GM19025 (cell line): Measurements from ENCODE around the gene PMP22.
"Not testable (repeated sequence)": the region's sequence is repeated elsewhere in the genome, so short reads cannot be mapped to it uniquely, and the experiment has no call there.

Experiments used
- ATAC-seq: cut with Tn5 transposase; IDR thresholded peaks from one replicate; pipeline ENCODE4 v1.9.1; 2021; ENCODE audit warnings: mild to moderate bottlenecking, low read depth, moderate library complexity; ENCODE audit not compliant: unreplicated experiment

Gene PMP22

DNA sequence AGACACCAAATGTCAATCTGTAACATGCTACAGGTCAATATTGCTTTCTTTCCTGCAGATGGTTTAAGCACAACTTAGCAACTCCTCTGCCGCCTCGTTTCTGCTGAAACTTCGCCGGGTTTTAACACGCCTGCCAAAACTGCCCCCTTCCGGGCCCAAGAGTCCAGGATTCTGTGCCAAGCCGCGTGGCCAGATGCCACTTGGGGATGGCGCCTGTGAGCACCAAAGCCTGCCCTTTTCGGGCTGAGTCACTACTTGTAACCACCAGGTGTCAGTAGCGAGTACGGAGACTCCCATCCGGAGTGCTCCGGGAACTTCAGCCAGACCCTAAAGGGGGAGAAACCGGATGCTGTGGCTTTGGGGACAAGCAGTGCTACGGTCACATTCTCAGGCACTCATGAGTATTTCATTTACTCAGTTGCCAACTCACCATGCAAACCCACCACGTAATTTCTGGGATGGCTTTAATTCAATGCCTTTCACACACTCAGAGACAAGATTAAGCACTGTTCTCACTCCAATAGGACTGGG, 7.8 kb downstream of the PMP22 start:
- peak; percentile 67 for ATAC-seq

DNA sequence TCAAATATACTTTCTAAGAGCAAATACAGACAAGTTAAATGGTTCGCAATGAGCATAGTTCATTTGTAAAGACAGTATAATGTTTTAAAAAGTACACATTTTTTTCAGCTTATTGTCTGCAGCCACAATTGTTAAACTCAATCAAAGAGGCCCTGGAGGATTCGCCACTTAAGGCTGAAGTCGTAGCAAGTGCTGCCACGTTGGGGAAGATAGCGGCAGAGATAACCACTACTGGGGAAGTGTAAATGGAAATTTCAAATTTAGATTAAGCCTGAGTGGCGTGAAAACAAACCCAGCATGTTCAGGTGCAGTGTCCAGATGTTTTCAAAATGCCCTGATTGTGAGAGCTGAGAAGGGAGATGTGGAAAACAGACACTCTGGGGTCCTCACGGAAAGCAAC, 8.4 kb downstream of the PMP22 start:
- no peak for ATAC-seq

DNA sequence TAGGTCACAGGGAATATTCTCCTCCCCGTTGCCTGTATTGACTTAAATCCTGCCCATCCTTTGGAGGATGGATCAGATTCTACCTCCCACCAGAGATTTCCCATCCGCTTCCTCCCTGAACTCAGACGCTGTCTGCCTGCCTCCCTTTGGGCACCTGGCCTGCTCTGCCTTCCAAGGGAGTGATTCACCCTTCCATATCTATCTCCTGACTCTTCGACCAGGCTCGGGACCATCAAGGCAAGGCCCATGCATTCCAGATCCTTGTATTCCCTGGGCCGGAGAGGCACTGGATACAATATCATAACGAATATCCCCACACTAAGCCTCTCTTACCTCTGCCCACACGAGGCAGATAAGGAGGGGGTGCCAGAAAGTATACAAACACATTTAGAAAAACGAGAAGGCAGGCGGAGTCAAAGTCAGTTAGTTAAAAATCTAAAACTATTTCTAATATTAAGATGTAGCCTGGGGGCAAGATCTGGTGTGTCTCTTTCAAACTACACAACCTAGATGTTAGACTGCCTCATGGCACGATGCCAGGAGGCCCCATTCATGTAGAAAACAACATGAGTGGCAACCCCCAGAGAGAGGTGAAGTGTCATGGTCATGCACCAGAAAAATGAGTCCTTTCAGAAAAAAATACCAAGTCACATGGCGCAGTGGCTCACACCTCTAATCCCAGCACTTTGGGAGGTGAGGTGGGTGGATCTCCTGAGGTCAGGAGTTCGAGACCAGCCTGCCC, 9.2 kb downstream of the PMP22 start:
- no peak for ATAC-seq

DNA sequence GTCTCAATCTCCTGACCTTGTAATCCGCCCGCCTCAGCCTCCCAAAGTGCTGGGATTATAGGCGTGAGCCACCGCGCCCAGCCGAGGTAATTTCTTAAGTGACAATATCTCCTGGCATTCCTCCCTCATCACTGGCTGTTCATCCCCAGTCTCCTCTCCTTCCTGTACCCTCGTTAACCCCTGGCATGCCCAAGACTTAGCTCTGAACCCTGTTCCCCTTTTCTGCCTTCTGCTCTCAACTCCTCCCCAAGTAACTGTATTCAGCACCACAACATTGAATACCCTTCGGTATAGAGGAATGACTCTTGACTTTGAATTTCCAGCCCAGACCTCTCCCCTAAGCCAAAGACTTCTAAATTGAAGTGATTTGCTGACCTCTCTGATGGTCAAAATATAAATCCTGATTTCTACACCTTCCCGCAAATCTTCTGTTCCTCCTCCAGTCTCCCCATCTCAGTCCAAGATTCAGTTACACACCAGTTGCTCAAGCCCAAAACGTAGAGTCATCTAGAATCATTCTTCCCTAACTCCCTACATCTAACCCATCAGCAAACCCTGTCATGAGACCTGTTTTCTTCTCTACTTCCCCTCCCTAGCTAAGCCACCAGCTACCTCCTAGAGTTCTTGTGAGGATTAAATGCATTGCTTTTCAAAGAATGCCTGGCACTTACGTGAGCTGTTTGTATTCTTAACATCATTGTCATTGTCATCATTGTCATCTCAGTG, 14.8 kb downstream of the PMP22 start:
- no peak for ATAC-seq

DNA sequence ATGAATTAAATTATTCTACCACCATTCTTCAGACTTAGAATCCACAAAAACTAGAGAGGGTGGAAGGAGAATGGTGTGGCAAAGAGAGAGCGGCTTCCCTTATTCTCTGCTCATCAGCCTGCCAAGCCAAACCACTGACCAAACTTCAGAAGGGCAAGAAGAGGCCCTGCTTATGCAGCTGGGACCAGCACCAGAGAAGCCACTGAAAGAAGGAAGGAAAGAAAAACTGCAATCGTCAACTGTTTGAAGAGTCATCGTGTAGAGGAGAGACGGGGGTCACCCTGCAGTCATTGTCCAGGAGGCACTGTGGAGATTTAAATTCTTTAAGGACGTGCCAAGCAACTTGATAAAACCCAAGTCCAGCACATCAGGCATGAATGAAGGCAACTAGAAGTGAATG, 15.6 kb downstream of the PMP22 start:
- no peak for ATAC-seq

DNA sequence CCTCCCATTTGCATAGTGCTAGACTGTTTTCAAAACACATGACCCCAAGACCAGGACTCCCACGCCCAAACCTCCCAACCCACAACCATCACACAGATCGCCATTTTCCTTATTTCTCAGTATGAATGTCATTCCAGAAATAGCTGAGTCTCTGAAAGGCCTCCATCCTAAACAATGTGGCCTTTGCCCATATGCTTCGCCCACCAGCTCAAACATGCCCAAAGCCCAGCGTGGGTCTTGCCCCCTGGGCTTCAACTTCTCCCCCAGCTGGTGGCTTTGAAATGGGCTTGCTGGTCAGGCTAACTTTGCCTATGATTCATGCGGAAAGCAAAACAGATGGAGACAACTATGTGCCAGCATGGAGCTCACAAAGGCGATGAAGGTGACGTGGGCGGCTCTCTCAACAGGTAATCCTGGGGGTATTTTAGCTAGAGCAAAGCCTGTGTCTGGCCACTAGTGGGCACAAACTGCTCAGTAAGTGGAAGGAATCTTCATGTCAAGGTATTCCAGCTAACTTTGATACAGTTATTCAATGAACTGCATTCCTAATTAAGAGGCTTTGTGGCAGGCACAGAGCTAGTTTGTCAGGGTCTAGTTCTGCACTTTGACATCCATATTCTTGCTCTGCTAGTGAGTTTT, 17.1 kb downstream of the PMP22 start:
- no peak for ATAC-seq

DNA sequence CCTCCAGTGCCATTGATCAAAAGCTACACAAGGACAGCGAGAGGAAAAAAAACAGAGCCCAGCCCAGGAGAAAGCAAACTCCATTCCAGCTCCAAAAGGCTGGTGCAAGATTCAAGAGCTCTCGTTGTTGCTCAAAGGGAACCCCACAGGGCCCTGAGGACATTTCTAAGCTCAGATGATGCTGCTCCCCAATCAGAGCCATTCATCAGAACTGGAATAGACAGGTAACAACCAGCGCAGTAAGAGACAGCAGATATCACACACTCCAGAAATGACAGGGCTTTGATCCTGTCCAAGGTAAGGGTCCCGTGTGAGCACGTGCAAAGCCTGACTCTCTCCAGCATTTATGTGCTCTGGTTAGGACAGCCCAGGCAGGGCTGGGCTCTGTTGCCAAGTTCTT, 20.1 kb downstream of the PMP22 start:
- no peak for ATAC-seq

DNA sequence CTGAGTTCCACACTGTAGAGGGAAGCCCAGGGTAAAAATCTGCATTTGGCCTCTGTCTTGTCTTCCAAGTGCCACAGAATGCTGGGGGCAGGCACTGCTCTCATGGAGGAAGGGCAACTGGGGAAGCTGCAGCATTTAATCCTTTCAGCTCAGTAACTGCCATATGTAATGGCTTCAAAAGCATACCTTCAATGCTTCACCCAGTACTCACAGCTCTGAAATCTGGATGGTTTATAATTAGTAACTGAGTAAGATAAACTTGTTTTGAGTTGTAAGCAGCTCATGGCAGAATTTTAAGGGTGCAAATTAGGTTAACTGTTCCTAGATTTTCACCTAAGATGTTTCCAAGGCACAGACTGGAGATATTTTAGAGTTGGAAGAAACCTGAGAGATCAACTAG, 24.5 kb downstream of the PMP22 start:
- no peak for ATAC-seq

DNA sequence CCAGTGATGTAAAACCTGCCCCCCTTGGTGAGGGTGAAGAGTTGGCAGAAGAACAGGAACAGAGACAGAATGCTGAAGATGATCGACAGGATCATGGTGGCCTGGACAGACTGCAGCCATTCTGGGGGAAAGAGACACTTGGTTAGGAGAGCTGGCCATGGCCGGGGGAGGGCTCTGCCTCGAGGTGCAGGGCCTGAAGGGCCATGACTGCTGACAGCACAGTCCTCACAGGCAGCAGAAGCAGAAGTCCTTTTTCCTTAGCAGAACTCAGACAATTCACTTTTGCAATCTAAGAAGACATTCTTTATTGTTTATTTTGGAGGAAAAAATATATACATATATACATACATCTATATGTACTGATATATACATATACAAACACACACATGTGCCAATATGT, 25.6 kb downstream of the PMP22 start:
- ATAC-seq: no peak

DNA sequence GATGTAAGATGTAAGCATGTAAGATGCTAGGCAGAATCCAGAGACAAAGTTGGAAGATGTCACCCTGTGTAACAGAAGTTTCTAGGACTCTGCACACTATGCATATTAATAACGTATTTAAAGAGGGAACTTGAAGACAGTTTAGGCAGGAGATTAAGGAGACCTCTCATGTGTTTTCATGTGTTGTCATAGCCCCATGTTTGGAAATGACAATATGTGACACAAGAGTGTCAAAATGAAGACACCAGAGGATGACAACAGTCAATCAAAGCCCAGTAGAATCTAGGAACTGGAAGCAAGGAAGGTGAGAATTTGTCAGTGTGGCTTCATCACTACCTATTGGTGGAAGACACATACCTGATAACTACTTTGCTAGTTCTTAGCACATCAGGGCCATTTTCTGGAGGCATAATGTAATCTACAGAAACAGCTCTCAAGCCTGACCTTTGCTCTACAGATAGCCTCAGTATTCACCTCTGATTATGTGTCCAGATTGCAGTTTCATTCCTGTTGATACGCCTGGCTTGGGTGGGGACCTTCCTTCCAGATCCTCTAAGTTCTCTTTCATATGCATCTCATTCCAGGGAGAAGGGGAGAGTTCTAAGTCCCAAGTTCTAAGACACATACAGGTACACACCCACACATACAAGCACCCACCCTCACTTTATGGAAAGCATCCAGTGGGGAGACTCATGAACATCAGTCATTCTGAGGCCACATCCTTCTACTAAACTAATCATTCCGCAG, 26.3 kb downstream of the PMP22 start:
- ATAC-seq: no peak

DNA sequence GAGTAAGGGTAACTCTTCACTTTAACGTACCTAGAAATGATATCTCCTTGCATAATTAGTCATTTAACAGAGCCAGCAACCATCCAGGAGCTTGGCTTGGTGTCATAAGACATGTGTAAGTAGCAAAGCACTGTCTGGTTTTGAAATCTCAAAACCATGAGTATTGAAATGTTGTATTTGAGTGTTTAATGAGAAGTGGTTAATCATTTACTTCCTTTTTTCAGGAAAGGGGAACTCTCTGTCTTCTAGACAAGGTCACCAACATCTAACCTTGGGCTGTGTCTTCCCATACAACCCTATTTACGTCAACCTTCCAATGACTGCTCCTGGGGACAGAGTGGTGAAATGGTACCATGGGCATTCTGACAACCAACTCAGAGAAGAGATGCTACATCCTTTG, 27.1 kb downstream of the PMP22 start:
- no peak for ATAC-seq

DNA sequence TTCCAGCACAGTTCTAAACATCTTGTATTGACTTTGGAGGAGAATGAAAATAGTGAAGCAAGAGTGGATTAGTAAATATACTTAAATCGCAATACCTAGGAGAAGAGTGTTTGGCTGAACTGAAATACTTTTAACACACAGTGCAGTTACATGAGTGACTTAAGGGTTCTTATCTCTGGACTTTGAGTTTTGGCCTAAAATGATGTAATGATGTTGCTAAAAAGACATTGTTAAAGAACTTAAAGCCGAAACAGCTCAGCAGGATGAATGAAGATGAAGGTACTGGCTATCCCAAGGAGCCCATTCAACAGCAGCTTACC, 28.1 kb downstream of the PMP22 start:
- ATAC-seq: no peak

DNA sequence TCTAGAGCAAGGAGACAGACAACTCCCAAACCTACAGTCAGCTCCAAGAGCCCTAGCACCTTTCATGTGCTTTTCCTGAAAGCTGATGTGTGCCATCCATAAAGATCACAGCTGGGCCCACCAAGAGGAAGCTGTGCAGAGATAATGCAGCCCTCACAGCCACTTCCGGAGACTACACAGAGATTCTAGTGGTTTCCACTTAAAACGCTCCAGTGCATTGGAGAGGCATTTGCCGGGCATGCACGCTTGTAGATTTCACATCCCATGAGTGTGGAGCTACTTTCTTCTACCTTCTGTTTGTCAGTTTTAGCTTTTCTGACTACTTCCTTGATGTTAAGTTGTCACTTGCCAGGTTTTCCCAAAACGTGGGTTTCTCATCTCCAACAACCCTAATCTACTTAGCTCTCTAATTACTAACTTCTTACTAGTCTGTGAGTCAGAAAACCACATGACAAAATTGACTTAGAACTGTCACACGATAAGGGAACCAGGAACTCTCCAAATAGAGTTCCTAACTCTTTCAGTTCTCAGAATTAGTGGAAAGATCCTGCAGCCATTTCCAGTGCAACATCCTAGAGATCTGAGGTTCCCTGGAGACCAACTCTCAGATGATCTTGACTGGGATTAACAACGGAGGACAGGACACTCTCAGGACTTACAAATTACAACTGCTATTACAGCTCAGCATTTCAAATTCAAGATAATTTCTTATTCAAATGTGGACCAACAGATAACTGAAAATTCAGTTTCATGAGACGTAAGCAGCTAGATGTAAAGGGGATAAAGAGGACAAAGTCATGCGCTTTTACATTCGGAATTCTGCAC, 28.6 kb downstream of the PMP22 start:
- ATAC-seq: no peak

DNA sequence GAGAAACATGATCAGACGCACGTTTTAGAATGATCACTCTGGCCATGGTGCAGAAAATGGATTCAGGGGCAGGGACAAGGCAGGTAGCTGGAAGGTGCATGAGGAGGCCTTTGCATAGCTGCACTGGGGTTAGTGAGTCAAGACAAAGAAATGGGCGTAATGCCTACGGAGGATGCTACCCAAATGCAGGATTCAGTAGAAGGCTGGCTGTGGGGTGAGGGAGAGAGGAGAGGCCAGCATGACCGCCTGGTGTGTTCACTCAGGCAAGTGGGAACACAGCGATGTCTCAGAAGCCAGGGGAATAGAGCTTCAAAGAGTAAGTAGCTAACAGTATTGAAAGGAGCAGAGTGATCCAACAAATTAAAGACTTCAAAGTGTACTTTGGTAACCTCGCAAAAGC, 31.2 kb downstream of the PMP22 start:
- ATAC-seq: no peak

DNA sequence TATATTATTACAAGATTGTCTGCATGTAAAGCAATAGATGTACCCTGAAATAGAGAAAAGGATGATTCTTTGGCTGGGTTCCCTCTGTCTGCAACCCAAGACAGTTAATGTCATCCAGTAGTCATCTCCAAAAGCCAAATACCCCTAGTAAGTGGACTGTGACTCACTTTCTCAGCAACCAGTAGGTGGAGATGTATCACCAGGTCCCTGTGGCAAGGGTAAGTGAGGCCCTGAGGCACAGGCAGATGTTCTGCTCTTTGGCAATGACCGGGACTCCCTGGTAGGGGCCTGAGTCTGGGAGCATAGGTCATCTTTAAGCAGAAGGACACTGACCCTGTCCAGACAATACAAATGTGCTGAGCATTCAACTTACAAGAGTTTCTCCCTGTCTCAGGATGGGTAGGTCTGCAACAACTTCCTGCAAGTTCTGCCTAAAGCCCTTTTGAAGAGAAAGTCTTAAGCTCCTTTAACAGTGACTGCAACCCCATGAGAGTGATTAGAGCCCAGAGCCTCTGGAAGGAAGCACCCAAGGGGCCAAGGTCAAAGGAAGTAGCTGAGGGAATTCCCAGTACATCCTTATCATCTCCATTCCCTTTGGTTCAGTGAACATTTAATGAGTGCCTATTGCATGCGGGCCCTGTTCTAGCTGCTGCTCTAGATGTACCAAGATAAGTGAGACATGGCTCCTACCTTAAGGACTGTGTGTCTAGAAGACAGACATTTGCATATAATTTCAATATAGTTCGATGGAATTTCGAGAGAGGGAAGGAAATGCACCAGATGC, 31.9 kb downstream of the PMP22 start:
- ATAC-seq: no peak

DNA sequence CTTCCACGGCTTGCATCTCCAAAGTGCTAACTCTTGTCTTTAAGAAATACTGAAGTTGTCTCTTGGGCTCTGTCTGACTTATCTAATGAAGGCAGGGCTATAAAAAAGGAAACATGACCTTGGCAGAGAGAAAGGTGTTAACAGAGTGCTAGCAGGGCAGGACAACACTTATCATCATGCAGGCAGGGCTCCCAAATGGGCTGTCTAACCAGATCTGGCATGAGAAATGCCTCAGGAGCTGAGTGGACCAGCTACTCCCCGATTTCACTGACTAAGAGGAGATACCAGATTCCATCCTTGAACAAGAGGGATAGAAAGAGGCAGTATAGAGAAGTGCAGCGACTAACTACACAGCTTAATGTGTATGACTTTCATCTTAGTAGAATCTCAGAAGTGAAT, 32.6 kb downstream of the PMP22 start:
- no peak for ATAC-seq

DNA sequence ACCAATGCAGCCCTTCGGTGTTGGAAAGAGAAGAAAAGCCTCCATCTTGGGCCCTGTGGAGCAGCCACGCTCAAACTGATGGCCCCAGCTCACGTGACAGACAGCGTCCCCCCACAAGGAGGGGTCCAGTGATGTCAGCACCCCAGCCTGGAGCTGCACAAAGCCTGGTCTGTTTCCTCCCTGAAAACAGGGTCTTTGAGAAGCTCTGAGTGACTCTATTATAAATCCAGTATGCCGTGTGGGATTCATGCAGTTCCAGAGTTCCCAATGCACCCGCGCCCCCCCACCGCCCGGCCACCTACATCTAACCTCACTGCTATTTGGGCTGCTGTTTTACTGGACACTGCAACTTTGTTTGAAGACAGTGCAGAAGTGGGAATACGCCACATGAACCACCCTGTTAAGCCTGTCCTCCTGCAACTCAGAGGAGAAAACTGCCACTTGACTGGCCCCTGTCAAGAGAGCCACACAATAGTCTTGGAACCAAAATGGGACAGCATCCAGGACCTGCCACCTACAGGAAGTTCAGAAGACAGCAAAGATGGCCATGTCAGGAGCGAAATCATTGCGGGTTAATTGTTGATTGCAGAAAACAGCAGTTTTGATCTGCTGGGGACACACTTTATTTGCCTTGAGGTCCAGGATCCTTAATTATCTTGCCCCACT, 33.1 kb downstream of the PMP22 start:
- no peak for ATAC-seq

DNA sequence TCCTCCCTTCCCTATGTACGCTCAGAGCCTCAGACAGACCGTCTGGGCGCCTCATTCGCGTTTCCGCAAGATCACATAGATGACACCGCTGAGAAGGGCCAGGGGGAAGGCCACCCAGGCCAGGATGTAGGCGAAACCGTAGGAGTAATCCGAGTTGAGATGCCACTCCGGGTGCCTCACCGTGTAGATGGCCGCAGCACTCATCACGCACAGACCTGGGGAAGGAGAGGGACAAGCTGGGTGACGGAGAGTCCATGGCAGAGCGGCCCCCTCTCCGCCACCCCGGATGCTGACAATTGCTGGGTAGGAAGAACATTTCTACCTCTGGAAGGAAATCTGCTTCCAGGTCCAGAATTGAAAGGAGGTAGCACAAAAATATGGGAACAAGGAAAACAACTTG, 34.3 kb downstream of the PMP22 start:
- no peak for ATAC-seq

DNA sequence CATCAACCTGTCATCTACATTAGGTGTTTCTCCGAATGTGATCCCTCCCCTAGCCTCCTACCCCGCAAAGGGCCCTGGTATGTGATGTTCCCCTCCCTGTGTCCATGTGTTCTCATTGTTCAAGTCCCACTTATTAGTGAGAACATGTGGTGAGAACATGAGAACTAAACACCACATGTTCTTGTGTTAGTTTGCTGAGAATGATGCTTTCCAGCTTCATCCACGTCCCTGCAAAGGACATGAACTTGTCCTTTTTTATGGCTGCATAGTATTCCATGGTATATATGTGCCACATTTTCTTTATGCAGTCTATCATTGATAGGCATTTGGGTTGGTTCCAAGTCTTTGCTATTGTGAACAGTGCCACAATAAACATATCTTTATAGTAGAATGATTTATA, 43.3 kb downstream of the PMP22 start:
- not testable (repeated sequence) for ATAC-seq
